ENCODE data around the gene B3GNT2.

B3GNT2 gene

DNA sequence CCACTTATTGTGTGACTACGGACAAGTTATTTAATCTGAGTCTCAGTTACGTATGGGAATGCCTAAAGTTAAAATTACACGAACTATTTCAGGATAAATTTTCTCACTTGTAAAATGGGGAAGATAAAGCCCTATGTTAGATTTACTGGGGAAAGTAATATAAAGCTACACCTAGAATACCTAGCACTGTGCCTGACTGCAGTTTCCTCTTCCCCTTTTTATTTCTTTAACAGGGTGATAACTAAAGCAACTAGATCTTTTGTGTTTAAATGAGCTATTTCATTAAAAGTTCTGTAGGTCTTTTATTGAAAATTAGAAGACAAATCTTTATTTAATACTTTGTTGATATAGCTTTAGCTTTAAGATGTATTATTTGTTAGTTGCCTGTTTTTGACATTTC, 5.0 kb downstream of the B3GNT2 start:
- peak overlapping the region; percentile 98; the same call in 1 of the 2 replicates for H3K4me3 ChIP-seq (ENCODE audit: low read depth, low read length)
- no peak for DNase-seq (ENCODE audit: low read depth)
- TF ChIP-seq, protein P1, sequence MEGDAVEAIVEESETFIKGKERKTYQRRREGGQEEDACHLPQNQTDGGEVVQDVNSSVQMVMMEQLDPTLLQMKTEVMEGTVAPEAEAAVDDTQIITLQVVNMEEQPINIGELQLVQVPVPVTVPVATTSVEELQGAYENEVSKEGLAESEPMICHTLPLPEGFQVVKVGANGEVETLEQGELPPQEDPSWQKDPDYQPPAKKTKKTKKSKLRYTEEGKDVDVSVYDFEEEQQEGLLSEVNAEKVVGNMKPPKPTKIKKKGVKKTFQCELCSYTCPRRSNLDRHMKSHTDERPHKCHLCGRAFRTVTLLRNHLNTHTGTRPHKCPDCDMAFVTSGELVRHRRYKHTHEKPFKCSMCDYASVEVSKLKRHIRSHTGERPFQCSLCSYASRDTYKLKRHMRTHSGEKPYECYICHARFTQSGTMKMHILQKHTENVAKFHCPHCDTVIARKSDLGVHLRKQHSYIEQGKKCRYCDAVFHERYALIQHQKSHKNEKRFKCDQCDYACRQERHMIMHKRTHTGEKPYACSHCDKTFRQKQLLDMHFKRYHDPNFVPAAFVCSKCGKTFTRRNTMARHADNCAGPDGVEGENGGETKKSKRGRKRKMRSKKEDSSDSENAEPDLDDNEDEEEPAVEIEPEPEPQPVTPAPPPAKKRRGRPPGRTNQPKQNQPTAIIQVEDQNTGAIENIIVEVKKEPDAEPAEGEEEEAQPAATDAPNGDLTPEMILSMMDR (IDR thresholded peaks at IDR 0.05; ENCODE audit: low read depth, low read length, missing control alignments), result no peak

DNA sequence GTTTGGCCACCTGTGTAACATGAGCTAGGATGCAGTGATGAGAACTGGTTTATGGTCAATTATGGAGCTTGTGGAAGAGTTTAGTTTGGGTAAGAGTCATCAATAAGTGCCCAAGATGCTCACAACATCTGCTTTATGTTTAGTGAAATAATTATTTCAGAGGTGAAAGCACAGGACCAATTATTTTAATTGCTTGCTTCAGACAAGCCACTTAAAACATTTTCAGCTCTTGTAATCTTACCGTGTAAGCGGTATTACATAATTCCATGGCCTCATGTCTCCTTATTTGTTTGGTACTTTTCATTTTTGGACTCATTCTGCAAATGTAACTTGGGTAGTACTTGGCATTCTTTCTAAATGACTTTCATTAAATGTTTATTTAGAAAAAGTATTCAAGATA, 5.4 kb downstream of the B3GNT2 start:
- no peak for DNase-seq (ENCODE audit: low read depth)
- TF ChIP-seq, protein P1 (IDR thresholded peaks at IDR 0.05; ENCODE audit: low read depth, low read length, missing control alignments), result no peak
- H3K4me3 ChIP-seq (ENCODE audit: low read depth, low read length), result no peak overlapping the region; the same call in 1 of the 2 replicates

GRCh38 chr2:62202019-62202722, 6.3 kb downstream of the B3GNT2 start:
- no peak for DNase-seq (ENCODE audit: low read depth)
- no peak overlapping the region for H3K4me3 ChIP-seq (ENCODE audit: low read depth, low read length)
- TF ChIP-seq, protein P1 (IDR thresholded peaks at IDR 0.05; ENCODE audit: low read depth, low read length, missing control alignments), result no peak

GRCh38 chr2:62202729-62203128, 6.8 kb downstream of the B3GNT2 start:
- H3K4me3 ChIP-seq (ENCODE audit: low read depth, low read length), result no peak overlapping the region
- no peak for DNase-seq (ENCODE audit: low read depth)
- TF ChIP-seq, protein P1 (IDR thresholded peaks at IDR 0.05; ENCODE audit: low read depth, low read length, missing control alignments), result no peak

GRCh38 chr2:62203459-62203858, 7.5 kb downstream of the B3GNT2 start:
- no peak overlapping the region for H3K4me3 ChIP-seq (ENCODE audit: low read depth, low read length)
- TF ChIP-seq, protein P1 (IDR thresholded peaks at IDR 0.05; ENCODE audit: low read depth, low read length, missing control alignments), result no peak

DNA sequence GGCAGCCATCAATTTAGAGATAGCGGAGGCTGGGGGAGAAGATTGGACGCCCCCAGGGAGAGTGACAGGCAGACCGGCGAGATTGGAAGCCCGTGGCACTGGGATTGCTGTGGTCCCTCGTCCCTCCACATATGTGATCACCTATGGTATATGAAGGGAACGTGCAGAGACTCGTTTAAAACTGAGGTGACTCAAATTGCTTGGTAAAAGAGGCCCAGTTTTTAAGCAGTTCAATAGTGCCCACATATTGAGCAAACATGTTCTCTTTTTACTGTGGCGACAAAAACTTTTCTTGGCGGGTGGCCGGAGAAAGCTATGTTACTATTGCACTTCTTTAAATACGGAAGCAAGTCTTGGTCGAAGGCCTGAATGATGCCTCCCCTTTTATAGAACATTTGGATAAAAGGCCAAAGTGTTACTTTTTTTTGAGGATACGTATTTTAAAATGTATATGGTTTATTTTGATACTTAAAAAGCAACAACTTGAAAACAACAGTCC, 9.1 kb downstream of the B3GNT2 start:
- TF ChIP-seq, protein P1 (IDR thresholded peaks at IDR 0.05; ENCODE audit: low read depth, low read length, missing control alignments), result no peak
- no peak overlapping the region for H3K4me3 ChIP-seq (ENCODE audit: low read depth, low read length)
- no peak for DNase-seq (ENCODE audit: low read depth)

More at GRCh38 chr2:62203459-62203858, 7.5 kb downstream of the B3GNT2 start:
- DNase-seq (ENCODE audit: low read depth), result no peak

DNA sequence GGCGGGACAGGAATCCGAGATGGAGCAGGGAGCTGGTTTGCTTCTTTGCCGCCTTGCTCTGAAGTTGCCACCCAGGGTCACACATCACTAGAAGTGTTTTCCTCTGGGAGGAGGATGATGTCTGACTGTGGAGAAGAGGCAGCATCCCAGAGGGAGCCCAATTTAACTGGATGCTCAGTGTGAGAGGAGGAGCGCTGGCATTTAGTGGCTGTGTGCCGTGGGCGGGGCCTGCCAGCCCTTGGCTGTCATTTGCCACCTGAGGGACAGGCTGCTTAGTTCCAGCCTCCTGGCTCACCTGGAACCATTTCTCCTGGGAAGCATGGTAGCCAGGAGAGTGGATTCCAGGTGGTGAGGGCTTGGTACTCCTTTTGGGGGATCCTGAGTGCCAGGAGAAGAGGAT, 9.6 kb downstream of the B3GNT2 start:
- TF ChIP-seq, protein P1 (IDR thresholded peaks at IDR 0.05; ENCODE audit: low read depth, low read length, missing control alignments), result no peak
- H3K4me3 ChIP-seq (ENCODE audit: low read depth, low read length), result no peak overlapping the region
- DNase-seq (ENCODE audit: low read depth), result no peak
